ENCODE results near the gene ADCY5.
A peak's percentile ranks its signal among the peaks of the same experiment; 100 is the strongest.

DNA sequence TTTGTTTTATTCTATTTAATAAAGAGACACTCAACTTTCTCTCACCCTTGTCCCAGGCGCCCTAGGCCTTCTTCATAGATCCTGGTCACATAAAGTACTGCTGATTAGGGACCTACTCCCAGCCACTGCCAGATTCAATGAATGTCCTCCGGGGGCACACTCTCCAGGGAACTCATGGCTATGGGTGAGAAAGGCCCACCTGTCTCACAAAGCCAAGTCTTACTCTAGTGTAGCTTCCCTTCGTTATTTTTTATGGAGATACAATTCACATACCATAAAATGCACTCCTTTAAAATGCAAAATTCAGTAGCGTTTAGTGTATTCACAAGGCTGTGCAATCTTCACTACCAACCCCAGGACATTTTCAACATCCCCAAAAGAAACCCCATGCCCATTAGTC is 87.8 kb downstream of the ADCY5 start:
- TF ChIP-seq, protein P1, sequence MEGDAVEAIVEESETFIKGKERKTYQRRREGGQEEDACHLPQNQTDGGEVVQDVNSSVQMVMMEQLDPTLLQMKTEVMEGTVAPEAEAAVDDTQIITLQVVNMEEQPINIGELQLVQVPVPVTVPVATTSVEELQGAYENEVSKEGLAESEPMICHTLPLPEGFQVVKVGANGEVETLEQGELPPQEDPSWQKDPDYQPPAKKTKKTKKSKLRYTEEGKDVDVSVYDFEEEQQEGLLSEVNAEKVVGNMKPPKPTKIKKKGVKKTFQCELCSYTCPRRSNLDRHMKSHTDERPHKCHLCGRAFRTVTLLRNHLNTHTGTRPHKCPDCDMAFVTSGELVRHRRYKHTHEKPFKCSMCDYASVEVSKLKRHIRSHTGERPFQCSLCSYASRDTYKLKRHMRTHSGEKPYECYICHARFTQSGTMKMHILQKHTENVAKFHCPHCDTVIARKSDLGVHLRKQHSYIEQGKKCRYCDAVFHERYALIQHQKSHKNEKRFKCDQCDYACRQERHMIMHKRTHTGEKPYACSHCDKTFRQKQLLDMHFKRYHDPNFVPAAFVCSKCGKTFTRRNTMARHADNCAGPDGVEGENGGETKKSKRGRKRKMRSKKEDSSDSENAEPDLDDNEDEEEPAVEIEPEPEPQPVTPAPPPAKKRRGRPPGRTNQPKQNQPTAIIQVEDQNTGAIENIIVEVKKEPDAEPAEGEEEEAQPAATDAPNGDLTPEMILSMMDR (IDR thresholded peaks at IDR 0.05 in 2 of 3, conservative IDR thresholded peaks at IDR 0.05 in 1 of 3; ENCODE audit: borderline replicate concordance in 1 of 3, insufficient read depth in 1 of 3, low read depth in 2 of 3, low read length in 2 of 3): peak in 2 of 3 experiments; percentile 44 to 53; a peak in 4 of 6 replicates
- TF ChIP-seq JUND (IDR thresholded peaks at IDR 0.05) (no peak), EZH2 (IDR thresholded peaks at IDR 0.05) (no peak), EGR1 (IDR thresholded peaks at IDR 0.05; ENCODE audit: low read depth) (no peak), SIN3A (IDR thresholded peaks at IDR 0.05; ENCODE audit: low read depth) (no peak), ZNF274 (IDR thresholded peaks at IDR 0.05; ENCODE audit: low read depth, low read length) (no peak), POLR2AphosphoS5 (IDR thresholded peaks at IDR 0.05; ENCODE audit: low read depth, low read length) (no peak), ELF1 (IDR thresholded peaks at IDR 0.05; ENCODE audit: borderline replicate concordance, low read depth) (no peak)
- TF ChIP-seq, protein P2, sequence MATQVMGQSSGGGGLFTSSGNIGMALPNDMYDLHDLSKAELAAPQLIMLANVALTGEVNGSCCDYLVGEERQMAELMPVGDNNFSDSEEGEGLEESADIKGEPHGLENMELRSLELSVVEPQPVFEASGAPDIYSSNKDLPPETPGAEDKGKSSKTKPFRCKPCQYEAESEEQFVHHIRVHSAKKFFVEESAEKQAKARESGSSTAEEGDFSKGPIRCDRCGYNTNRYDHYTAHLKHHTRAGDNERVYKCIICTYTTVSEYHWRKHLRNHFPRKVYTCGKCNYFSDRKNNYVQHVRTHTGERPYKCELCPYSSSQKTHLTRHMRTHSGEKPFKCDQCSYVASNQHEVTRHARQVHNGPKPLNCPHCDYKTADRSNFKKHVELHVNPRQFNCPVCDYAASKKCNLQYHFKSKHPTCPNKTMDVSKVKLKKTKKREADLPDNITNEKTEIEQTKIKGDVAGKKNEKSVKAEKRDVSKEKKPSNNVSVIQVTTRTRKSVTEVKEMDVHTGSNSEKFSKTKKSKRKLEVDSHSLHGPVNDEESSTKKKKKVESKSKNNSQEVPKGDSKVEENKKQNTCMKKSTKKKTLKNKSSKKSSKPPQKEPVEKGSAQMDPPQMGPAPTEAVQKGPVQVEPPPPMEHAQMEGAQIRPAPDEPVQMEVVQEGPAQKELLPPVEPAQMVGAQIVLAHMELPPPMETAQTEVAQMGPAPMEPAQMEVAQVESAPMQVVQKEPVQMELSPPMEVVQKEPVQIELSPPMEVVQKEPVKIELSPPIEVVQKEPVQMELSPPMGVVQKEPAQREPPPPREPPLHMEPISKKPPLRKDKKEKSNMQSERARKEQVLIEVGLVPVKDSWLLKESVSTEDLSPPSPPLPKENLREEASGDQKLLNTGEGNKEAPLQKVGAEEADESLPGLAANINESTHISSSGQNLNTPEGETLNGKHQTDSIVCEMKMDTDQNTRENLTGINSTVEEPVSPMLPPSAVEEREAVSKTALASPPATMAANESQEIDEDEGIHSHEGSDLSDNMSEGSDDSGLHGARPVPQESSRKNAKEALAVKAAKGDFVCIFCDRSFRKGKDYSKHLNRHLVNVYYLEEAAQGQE (IDR thresholded peaks at IDR 0.05; ENCODE audit: low read depth): no peak
